Brain microvascular endothelial cell (primary cell): ENCODE data around the gene TIPRL.

ENCODE experiments used
- DNase-seq: peaks from one replicate; pipeline ENCODE4 v3.0.0-alpha.2; 2020
- H3K27ac ChIP-seq: fragments of 250-450 bp; sonication (Bioruptor Pico); 2 replicates; pipeline ENCODE4 v1.5.1; 2020; ENCODE audit warnings: mild to moderate bottlenecking, moderate library complexity
- H3K27me3 ChIP-seq: fragments of 250-450 bp; sonication (Bioruptor Pico); replicated peaks from 2 replicates; pipeline ENCODE4 v1.5.1; 2020; ENCODE audit warnings: mild to moderate bottlenecking
- H3K36me3 ChIP-seq: fragments of 250-450 bp; sonication (Bioruptor Pico); replicated peaks from 2 replicates; pipeline ENCODE4 v1.5.1; 2020; ENCODE audit warnings: mild to moderate bottlenecking
- H3K4me3 ChIP-seq: 2 replicates; pipeline ENCODE4 v1.5.1; 2011; ENCODE audit warnings: low read depth, mild to moderate bottlenecking, control low read depth, low read length, moderate library complexity
- CTCF ChIP-seq: IDR thresholded peaks from 2 replicates; pipeline ENCODE4 v1.5.1; 2011; ENCODE audit warnings: low read depth, mild to moderate bottlenecking, moderate library complexity, low read length, control low read depth, inconsistent platforms; ENCODE audit errors: missing control alignments
- in situ Hi-C: cut with HindIII; loops from 2 replicates; pipeline ENCODE4 v1.10.0; 2017; ENCODE audit warnings: low sequenced_read_pairs, low pct_ligation_motif_present

The TIPRL gene

GRCh38 chr1:168161459-168161858 lies 17.3 kb upstream of the TIPRL start:
- Histone ChIP-seq H3K36me3 (no peaks in the 10 kb centered on the region), H3K27me3 (no peaks in the 10 kb centered on the region), H3K4me3 (no peak overlapping the region), H3K27ac (no peak overlapping the region)
- no peak for DNase-seq
- in situ Hi-C loops: no loop called here
- TF ChIP-seq CTCF: no peak

GRCh38 chr1:168163670-168164069 lies 15.1 kb upstream of the TIPRL start:
- H3K4me3 ChIP-seq: no peak overlapping the region
- in situ Hi-C loops: no loop called here
- H3K36me3 ChIP-seq: no peaks in the 10 kb centered on the region
- no peak for TF ChIP-seq CTCF
- no peak overlapping the region for H3K27ac ChIP-seq
- no peaks in the 10 kb centered on the region for H3K27me3 ChIP-seq
- no peak for DNase-seq

- TF ChIP-seq CTCF: no peak
- Histone ChIP-seq H3K27ac (no peak overlapping the region), H3K36me3 (no peaks in the 10 kb centered on the region), H3K27me3 (no peaks in the 10 kb centered on the region), H3K4me3 (no peak overlapping the region)
- DNase-seq: no peak
- in situ Hi-C loops: no loop called here
Measured at GRCh38 chr1:168164771-168165170, 14.0 kb upstream of the TIPRL start.

GRCh38 chr1:168167806-168168205 lies 11.0 kb upstream of the TIPRL start:
- in situ Hi-C loops: no loop called here
- DNase-seq: no peak

GRCh38 chr1:168170564-168171508 lies 7.9 kb upstream of the TIPRL start:
- no peaks in the 10 kb centered on the region for H3K36me3 ChIP-seq
- no peak overlapping the region for H3K4me3 ChIP-seq
- no peak for DNase-seq
- in situ Hi-C loops: no loop called here
- no peaks in the 10 kb centered on the region for H3K27me3 ChIP-seq
- no peak for TF ChIP-seq CTCF
- H3K27ac ChIP-seq: no peak overlapping the region

More at GRCh38 chr1:168167806-168168205, 11.0 kb upstream of the TIPRL start:
- Histone ChIP-seq H3K4me3 (no peak overlapping the region), H3K36me3 (no peaks in the 10 kb centered on the region), H3K27ac (no peak overlapping the region), H3K27me3 (no peaks in the 10 kb centered on the region)
- no peak for TF ChIP-seq CTCF
